Caki2 (cell line): Measurements from ENCODE around the gene ANTXR1. TPM values are rescaled to one million over a fixed set of nuclear protein-coding genes. Genes with fewer than 3 reads are reported as not detected.
A peak's percentile ranks its signal among the peaks of the same experiment; 100 is the strongest.

ENCODE experiments used
- DNase-seq: peaks from one replicate; pipeline ENCODE4 v3.0.0-alpha.2; 2015; ENCODE audit warnings: low read depth
- in situ Hi-C: cut with HindIII; loops from 2 replicates; pipeline ENCODE4 v1.10.0; 2016; ENCODE audit warnings: low sequenced_read_pairs, low pct_unique_long_range_greater_than_20kb, mixed read lengths
- total RNA-seq: library from RNA; depleted of rRNA; stranded (reverse); fragments of >200 nt; shearing (Covaris generic); gene quantifications from 2 replicates; pipeline ENCODE4 v1.2.3, GENCODE V29; 2014; ENCODE audit warnings: low replicate concordance

The ANTXR1 gene
- total RNA-seq, 1 experiment from 2014 or later, result 1.1 TPM

GRCh38 chr2:69102041-69102593, 89.1 kb downstream of the ANTXR1 start:
- no peak for DNase-seq
- in situ Hi-C loops, result no loop called here

- in situ Hi-C loops, result no loop called here
- no peak for DNase-seq
Measured at GRCh38 chr2:69103419-69103818, 90.4 kb downstream of the ANTXR1 start.

GRCh38 chr2:69104261-69104660, 91.3 kb downstream of the ANTXR1 start:
- in situ Hi-C loops, result no loop called here
- DNase-seq, result no peak

- in situ Hi-C loops, result no loop called here
- no peak for DNase-seq
Measured at GRCh38 chr2:69109255-69109654, 96.3 kb downstream of the ANTXR1 start.

- no peak for DNase-seq
- in situ Hi-C loops, result no loop called here
Measured at GRCh38 chr2:69111076-69111475, 98.1 kb downstream of the ANTXR1 start.

GRCh38 chr2:69113627-69114026, 100.6 kb downstream of the ANTXR1 start:
- in situ Hi-C loops, result no loop called here
- DNase-seq, result no peak

- DNase-seq, result no peak
- in situ Hi-C loops, result no loop called here
Measured at GRCh38 chr2:69114534-69114933, 101.6 kb downstream of the ANTXR1 start.

- no peak for DNase-seq
- in situ Hi-C loops, result no loop called here
Measured at GRCh38 chr2:69116438-69116837, 103.5 kb downstream of the ANTXR1 start.

GRCh38 chr2:69118609-69119008, 105.6 kb downstream of the ANTXR1 start:
- no peak for DNase-seq

GRCh38 chr2:69119104-69119894, 106.3 kb downstream of the ANTXR1 start:
- in situ Hi-C loops, result no loop called here
- DNase-seq, result no peak

More at GRCh38 chr2:69118609-69119008, 105.6 kb downstream of the ANTXR1 start:
- in situ Hi-C loops, result no loop called here

- in situ Hi-C loops, result no loop called here
- DNase-seq, result peak; percentile 3
Measured at GRCh38 chr2:69122271-69122670, 109.3 kb downstream of the ANTXR1 start.

- DNase-seq, result no peak
- in situ Hi-C loops, result no loop called here
Measured at GRCh38 chr2:69123182-69123581, 110.2 kb downstream of the ANTXR1 start.

- no peak for DNase-seq
- in situ Hi-C loops, result no loop called here
Measured at GRCh38 chr2:69124343-69124742, 111.4 kb downstream of the ANTXR1 start.

GRCh38 chr2:69125816-69126215, 112.8 kb downstream of the ANTXR1 start:
- in situ Hi-C loops, result no loop called here
- DNase-seq, result no peak

GRCh38 chr2:69126341-69126740, 113.4 kb downstream of the ANTXR1 start:
- no peak for DNase-seq
- in situ Hi-C loops, result no loop called here

GRCh38 chr2:69131452-69131851, 118.5 kb downstream of the ANTXR1 start:
- DNase-seq, result no peak
- in situ Hi-C loops, result no loop called here

- in situ Hi-C loops, result no loop called here
- no peak for DNase-seq
Measured at GRCh38 chr2:69131983-69132675, 119.2 kb downstream of the ANTXR1 start.

GRCh38 chr2:69132960-69133590, 120.1 kb downstream of the ANTXR1 start:
- in situ Hi-C loops, result no loop called here
- no peak for DNase-seq

GRCh38 chr2:69133898-69134297, 120.9 kb downstream of the ANTXR1 start:
- in situ Hi-C loops, result no loop called here

More at GRCh38 chr2:69133898-69134297, 120.9 kb downstream of the ANTXR1 start:
- DNase-seq, result no peak
